HepG2 (cell line): Measurements from ENCODE around the gene GNG7. TPM values are rescaled to one million over a fixed set of nuclear protein-coding genes. Genes with fewer than 3 reads are reported as not detected.

Experiments
- GATAD2A ChIP-seq: IDR thresholded peaks from 2 replicates; pipeline ENCODE4 v1.6.1; 2016
- HNF4G ChIP-seq, 2 experiments: sonication (generic) in 1 of 2; formaldehyde crosslinking in 1 of 2; IDR thresholded peaks; 2 replicates each; pipeline versions ENCODE4 v1.4.0 to v1.6.1; 2011 to 2020; ENCODE audit warnings: borderline replicate concordance in 2 of 2, low read depth in 2 of 2, mild to moderate bottlenecking in 2 of 2, low read length in 1 of 2, missing genetic modification reagents in 1 of 2, moderate library complexity in 1 of 2
- RBFOX2 ChIP-seq: fragments of 200-400 bp; formaldehyde crosslinking; IDR thresholded peaks from 2 replicates; pipeline ENCODE4 v1.6.1; 2017; ENCODE audit warnings: low read depth, mild to moderate bottlenecking, low read length
- RCOR2 ChIP-seq: IDR thresholded peaks from 2 replicates; pipeline ENCODE4 v1.6.1; 2016; ENCODE audit warnings: missing biosample characterization, missing genetic modification reagents
- SOX13 ChIP-seq, 3 experiments: fragments of 450-650 bp in 1 of 3; sonication (generic) in 1 of 3; formaldehyde crosslinking in 1 of 3; IDR thresholded peaks in 2 of 3; conservative IDR thresholded peaks in 1 of 3; 2 replicates each; pipeline versions ENCODE4 v1.5.0 to v1.6.1; 2016 to 2020; ENCODE audit warnings: antibody characterized with exemption in 1 of 3, mild to moderate bottlenecking in 1 of 3, missing compliant biosample characterization in 1 of 3, missing genetic modification reagents in 1 of 3, moderate library complexity in 1 of 3
- TCF7L2 ChIP-seq: IDR thresholded peaks from 2 replicates; pipeline ENCODE4 v1.6.1; 2011; ENCODE audit warnings: mild to moderate bottlenecking, low read depth, low read length, moderate library complexity
- ZBTB1 ChIP-seq: sonication (generic); formaldehyde crosslinking; IDR thresholded peaks from 2 replicates; pipeline ENCODE4 v1.4.0; 2020; ENCODE audit warnings: missing genetic modification reagents, borderline replicate concordance
- ZNF138 ChIP-seq: sonication (generic); formaldehyde crosslinking; IDR thresholded peaks from 2 replicates; pipeline ENCODE4 v1.5.0; 2020; ENCODE audit warnings: mild to moderate bottlenecking, low read depth, missing genetic modification reagents
- ZNF383 ChIP-seq: sonication (generic); formaldehyde crosslinking; IDR thresholded peaks from 2 replicates; pipeline ENCODE4 v1.4.0; 2020; ENCODE audit warnings: missing genetic modification reagents, mild to moderate bottlenecking, borderline replicate concordance
- ZNF496 ChIP-seq: sonication (generic); formaldehyde crosslinking; IDR thresholded peaks from 2 replicates; pipeline ENCODE4 v1.8.1; 2023; ENCODE audit warnings: mild to moderate bottlenecking, moderate library complexity, missing genetic modification reagents; ENCODE audit not compliant: insufficient replicate concordance
- ZNF550 ChIP-seq: sonication (generic); formaldehyde crosslinking; IDR thresholded peaks from 2 replicates; pipeline ENCODE4 v1.4.0; 2020; ENCODE audit warnings: mild to moderate bottlenecking, missing genetic modification reagents, borderline replicate concordance
- ZNF746 ChIP-seq: sonication (generic); formaldehyde crosslinking; IDR thresholded peaks from 2 replicates; pipeline ENCODE4 v1.8.0; 2022; ENCODE audit warnings: mild to moderate bottlenecking, missing genetic modification reagents
- polyA plus RNA-seq, 8 experiments: library from polyadenylated mRNA; depleted of rRNA in 3 of 8; stranded (reverse) in 7 of 8; unstranded in 1 of 8; fragments of >200 nt; fragmentation: Illumina TruSeq in 4 of 8; extraction: Trizol in 4 of 8; gene quantifications; 2 replicates each; pipeline versions ENCODE4 v1.2.1 to v1.2.3, GENCODE V29; 2011 to 2016; ENCODE audit warnings: low read depth in 4 of 8, missing spikeins in 1 of 8, mixed read lengths in 1 of 8; ENCODE audit not compliant: insufficient read depth in 1 of 8
- total RNA-seq, 5 experiments: library from RNA; depleted of rRNA; stranded (reverse); fragments of >200 nt; fragmentation: Illumina TruSeq; extraction: Trizol; gene quantifications; 2 replicates each; pipeline ENCODE4 v1.2.3, GENCODE V29; 2016; ENCODE audit warnings: low read depth in 1 of 5
- TF ChIP-seq, protein P1 (sequence below): sonication (generic); formaldehyde crosslinking; IDR thresholded peaks from 2 replicates; pipeline ENCODE4 v1.5.1; 2020; ENCODE audit warnings: mild to moderate bottlenecking, missing genetic modification reagents, borderline replicate concordance
- TF ChIP-seq, protein P2 (sequence below): sonication (generic); formaldehyde crosslinking; conservative IDR thresholded peaks from 2 replicates; pipeline ENCODE4 v1.8.0; 2022; ENCODE audit warnings: low read depth, missing genetic modification reagents
- TF ChIP-seq, protein P3 (sequence below): sonication (generic); formaldehyde crosslinking; IDR thresholded peaks from 2 replicates; pipeline ENCODE4 v1.8.1; 2023; ENCODE audit warnings: missing genetic modification reagents, mild to moderate bottlenecking, borderline replicate concordance
- TF ChIP-seq, protein P4 (sequence below): sonication (generic); formaldehyde crosslinking; IDR thresholded peaks from 2 replicates; pipeline ENCODE4 v1.4.0; 2020; ENCODE audit warnings: missing genetic modification reagents, borderline replicate concordance

Gene GNG7
- total and polyA plus RNA-seq, 2 of the 13 experiments (the other 11 are each of a cell fraction or from before 2014, with no cell fraction given) = 1.4 to 3.3 TPM

DNA sequence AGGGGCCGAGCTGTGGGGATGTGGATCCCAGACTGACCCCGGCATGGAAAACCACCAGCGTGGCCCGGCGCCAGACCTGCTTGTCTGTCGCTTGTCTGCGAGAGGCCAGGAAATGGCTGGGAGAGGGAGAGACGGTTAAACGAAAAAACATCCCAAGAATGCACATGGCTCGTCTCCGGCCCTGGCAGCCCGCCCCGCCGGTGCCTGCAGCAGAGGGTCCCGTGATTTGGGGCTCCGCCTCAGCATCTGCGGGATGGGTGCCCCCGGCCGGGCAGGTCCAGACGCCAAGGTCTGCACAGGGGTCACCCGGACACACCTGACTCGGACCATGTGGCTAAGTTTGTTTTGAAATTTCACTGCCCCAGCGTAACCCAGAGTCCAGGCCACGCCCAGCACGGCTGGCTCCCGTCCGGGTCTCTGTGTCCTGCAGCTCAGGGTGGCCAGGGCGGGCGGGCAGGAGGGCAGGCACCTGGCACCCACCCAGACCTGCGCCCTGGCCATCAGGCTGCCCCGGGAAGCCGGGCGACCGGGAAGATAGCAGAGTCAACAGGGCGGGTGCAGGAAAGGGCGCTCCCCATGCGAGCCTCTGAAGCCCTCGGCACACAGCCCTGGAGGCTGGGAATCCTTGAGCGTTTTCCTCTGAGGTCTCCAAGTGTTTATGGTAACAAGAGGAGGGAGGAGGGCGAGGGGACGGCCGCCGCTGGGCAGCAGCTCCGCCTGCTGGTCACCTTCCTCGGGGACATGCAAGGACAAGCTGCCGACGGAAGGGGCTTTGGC, 123.4 kb downstream of the GNG7 start (continued):
- TF ChIP-seq RBFOX2 (peak; percentile 79), ZBTB1 (CRISPR knock-in tag) (no peak), ZNF746 (CRISPR knock-in tag) (peak; percentile 89), ZNF383 (no peak), HNF4G (IDR thresholded peaks at IDR 0.05; ENCODE audit: borderline replicate concordance, low read depth, low read length) (0 out of 2 replicates have a peak, but pooled peaks have one; percentile 7), HNF4G (CRISPR knock-in tag; IDR thresholded peaks at IDR 0.05; ENCODE audit: borderline replicate concordance, low read depth) (no peak; the same call in 1 of the 2 replicates), TCF7L2 (no peak), RCOR2 (CRISPR knock-in tag) (peak; percentile 24; the same call in 1 of the 2 replicates), GATAD2A (CRISPR knock-in tag) (peak; percentile 80), ZNF550 (CRISPR knock-in tag) (no peak; the same call in 1 of the 2 replicates), ZNF496 (no peak), SOX13 (IDR thresholded peaks at IDR 0.05) (no peak), SOX13 (CRISPR knock-in tag; conservative IDR thresholded peaks at IDR 0.05 in 1 of 2, IDR thresholded peaks at IDR 0.05 in 1 of 2) (peak in 1 of 2 experiments; percentile 73; a peak in 3 of 4 replicates), ZNF138 (CRISPR knock-in tag) (no peak)
- TF ChIP-seq, protein P1, sequence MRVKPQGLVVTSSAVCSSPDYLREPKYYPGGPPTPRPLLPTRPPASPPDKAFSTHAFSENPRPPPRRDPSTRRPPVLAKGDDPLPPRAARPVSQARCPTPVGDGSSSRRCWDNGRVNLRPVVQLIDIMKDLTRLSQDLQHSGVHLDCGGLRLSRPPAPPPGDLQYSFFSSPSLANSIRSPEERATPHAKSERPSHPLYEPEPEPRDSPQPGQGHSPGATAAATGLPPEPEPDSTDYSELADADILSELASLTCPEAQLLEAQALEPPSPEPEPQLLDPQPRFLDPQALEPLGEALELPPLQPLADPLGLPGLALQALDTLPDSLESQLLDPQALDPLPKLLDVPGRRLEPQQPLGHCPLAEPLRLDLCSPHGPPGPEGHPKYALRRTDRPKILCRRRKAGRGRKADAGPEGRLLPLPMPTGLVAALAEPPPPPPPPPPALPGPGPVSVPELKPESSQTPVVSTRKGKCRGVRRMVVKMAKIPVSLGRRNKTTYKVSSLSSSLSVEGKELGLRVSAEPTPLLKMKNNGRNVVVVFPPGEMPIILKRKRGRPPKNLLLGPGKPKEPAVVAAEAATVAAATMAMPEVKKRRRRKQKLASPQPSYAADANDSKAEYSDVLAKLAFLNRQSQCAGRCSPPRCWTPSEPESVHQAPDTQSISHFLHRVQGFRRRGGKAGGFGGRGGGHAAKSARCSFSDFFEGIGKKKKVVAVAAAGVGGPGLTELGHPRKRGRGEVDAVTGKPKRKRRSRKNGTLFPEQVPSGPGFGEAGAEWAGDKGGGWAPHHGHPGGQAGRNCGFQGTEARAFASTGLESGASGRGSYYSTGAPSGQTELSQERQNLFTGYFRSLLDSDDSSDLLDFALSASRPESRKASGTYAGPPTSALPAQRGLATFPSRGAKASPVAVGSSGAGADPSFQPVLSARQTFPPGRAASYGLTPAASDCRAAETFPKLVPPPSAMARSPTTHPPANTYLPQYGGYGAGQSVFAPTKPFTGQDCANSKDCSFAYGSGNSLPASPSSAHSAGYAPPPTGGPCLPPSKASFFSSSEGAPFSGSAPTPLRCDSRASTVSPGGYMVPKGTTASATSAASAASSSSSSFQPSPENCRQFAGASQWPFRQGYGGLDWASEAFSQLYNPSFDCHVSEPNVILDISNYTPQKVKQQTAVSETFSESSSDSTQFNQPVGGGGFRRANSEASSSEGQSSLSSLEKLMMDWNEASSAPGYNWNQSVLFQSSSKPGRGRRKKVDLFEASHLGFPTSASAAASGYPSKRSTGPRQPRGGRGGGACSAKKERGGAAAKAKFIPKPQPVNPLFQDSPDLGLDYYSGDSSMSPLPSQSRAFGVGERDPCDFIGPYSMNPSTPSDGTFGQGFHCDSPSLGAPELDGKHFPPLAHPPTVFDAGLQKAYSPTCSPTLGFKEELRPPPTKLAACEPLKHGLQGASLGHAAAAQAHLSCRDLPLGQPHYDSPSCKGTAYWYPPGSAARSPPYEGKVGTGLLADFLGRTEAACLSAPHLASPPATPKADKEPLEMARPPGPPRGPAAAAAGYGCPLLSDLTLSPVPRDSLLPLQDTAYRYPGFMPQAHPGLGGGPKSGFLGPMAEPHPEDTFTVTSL (CRISPR knock-in tag) = peak; percentile 14; the same call in 1 of the 2 replicates
- TF ChIP-seq, protein P2, sequence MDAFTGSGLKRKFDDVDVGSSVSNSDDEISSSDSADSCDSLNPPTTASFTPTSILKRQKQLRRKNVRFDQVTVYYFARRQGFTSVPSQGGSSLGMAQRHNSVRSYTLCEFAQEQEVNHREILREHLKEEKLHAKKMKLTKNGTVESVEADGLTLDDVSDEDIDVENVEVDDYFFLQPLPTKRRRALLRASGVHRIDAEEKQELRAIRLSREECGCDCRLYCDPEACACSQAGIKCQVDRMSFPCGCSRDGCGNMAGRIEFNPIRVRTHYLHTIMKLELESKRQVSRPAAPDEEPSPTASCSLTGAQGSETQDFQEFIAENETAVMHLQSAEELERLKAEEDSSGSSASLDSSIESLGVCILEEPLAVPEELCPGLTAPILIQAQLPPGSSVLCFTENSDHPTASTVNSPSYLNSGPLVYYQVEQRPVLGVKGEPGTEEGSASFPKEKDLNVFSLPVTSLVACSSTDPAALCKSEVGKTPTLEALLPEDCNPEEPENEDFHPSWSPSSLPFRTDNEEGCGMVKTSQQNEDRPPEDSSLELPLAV (CRISPR knock-in tag) = no peak
- TF ChIP-seq, protein P3, sequence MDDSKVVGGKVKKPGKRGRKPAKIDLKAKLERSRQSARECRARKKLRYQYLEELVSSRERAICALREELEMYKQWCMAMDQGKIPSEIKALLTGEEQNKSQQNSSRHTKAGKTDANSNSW (CRISPR knock-in tag) = no peak
- TF ChIP-seq, protein P4, sequence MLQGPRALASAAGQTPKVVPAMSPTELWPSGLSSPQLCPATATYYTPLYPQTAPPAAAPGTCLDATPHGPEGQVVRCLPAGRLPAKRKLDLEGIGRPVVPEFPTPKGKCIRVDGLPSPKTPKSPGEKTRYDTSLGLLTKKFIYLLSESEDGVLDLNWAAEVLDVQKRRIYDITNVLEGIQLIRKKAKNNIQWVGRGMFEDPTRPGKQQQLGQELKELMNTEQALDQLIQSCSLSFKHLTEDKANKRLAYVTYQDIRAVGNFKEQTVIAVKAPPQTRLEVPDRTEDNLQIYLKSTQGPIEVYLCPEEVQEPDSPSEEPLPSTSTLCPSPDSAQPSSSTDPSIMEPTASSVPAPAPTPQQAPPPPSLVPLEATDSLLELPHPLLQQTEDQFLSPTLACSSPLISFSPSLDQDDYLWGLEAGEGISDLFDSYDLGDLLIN (CRISPR knock-in tag) = no peak; the same call in 1 of the 2 replicates
